Measurements from ENCODE around the gene DCPS. TPM values are rescaled to one million over a fixed set of nuclear protein-coding genes. Genes with fewer than 3 reads are reported as not detected.

The DCPS gene
- total and polyA plus RNA-seq, 4 donors, result 10.7 to 26.3 (median 20.4) TPM

DNA sequence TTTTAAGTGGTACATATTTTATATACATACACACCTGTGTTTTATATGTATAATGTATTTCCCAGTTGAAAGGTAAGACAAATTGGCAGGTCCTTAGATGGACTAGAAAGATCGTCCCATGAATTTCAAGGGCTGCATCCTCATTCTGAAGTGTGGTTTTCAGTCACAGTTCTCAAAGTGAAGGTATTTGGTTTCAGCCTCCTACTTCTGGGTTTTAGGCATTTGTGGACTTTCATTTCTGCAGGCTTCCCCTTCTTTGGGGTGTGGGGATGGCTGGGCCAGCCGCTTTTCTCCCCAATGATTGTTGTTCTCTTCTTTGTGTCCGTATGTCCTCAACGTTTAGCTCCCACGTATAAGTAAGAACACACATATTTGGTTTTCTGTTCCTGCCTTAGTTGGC, 10.0 kb downstream of the DCPS start:
- ATAC-seq (ENCODE audit: insufficient read depth, low FRiP score), result no peak
- H3K36me3 ChIP-seq (ENCODE audit: control insufficient read depth in 4 of 4, insufficient read depth in 4 of 4, low read length in 4 of 4), result peaks cover 0 to 6% (median 6%) of the 10 kb centered on the region in 4 donors
- no peak overlapping the region for H3K4me3 ChIP-seq
- no peak overlapping the region for H3K9ac ChIP-seq (ENCODE audit: insufficient read depth in 1 of 2, low read length in 2 of 2)
- 82 to 86% methylated on average over 5 of the region's 5 CpGs for WGBS, 2 donors
- no peaks in the 10 kb centered on the region for H3K9me3 ChIP-seq (ENCODE audit: control insufficient read depth in 4 of 4, insufficient read depth in 3 of 4, low read length in 3 of 4)
- TF ChIP-seq, protein P1, sequence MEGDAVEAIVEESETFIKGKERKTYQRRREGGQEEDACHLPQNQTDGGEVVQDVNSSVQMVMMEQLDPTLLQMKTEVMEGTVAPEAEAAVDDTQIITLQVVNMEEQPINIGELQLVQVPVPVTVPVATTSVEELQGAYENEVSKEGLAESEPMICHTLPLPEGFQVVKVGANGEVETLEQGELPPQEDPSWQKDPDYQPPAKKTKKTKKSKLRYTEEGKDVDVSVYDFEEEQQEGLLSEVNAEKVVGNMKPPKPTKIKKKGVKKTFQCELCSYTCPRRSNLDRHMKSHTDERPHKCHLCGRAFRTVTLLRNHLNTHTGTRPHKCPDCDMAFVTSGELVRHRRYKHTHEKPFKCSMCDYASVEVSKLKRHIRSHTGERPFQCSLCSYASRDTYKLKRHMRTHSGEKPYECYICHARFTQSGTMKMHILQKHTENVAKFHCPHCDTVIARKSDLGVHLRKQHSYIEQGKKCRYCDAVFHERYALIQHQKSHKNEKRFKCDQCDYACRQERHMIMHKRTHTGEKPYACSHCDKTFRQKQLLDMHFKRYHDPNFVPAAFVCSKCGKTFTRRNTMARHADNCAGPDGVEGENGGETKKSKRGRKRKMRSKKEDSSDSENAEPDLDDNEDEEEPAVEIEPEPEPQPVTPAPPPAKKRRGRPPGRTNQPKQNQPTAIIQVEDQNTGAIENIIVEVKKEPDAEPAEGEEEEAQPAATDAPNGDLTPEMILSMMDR (IDR thresholded peaks at IDR 0.05; ENCODE audit: control extremely low read depth, extremely low read depth), result no peak
- DNase-seq, result no peak
- H3K27me3 ChIP-seq (ENCODE audit: control insufficient read depth in 3 of 3, insufficient read depth in 3 of 3, low read length in 2 of 3), result no peaks in the 10 kb centered on the region
- peaks cover 0 to 24% (median 12%) of the 10 kb centered on the region in 5 donors for H3K4me1 ChIP-seq (ENCODE audit: control insufficient read depth in 5 of 5, insufficient read depth in 5 of 5, low read length in 5 of 5)
- no peak overlapping the region for H3K27ac ChIP-seq (ENCODE audit: low read depth in 1 of 2, low read length in 1 of 2)

DNA sequence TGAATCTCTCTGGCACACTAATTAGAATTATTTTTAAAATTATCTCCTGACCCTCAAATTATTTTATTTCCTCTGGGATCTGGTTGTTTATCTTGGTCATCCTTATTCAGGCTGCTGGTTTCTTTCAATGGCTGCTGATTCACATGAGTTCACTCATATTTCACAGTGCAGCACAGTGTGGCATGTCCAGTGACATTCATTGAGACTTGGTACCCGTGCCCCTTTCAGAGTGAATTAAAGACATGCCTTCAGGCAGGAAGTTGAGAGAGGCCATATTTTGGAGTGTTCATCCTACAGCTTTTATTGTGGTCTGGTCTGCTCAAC, 13.5 kb downstream of the DCPS start:
- Histone ChIP-seq H3K27me3 (ENCODE audit: control insufficient read depth in 3 of 3, insufficient read depth in 3 of 3, low read length in 2 of 3) (no peaks in the 10 kb centered on the region), H3K9me3 (ENCODE audit: control insufficient read depth in 4 of 4, insufficient read depth in 3 of 4, low read length in 3 of 4) (no peaks in the 10 kb centered on the region), H3K4me3 (no peak overlapping the region), H3K36me3 (ENCODE audit: control insufficient read depth in 4 of 4, insufficient read depth in 4 of 4, low read length in 4 of 4) (peaks cover 0 to 2% (median 0%) of the 10 kb centered on the region in 4 donors), H3K9ac (ENCODE audit: insufficient read depth in 1 of 2, low read length in 2 of 2) (peak overlapping the region in 1 of 2 donors; percentile 76), H3K4me1 (ENCODE audit: control insufficient read depth in 5 of 5, insufficient read depth in 5 of 5, low read length in 5 of 5) (peaks cover 0 to 29% (median 8%) of the 10 kb centered on the region in 5 donors), H3K27ac (ENCODE audit: low read depth in 1 of 2, low read length in 1 of 2) (peak overlapping the region; percentile 63 to 78)
- DNase-seq (no peak), ATAC-seq (ENCODE audit: insufficient read depth, low FRiP score) (no peak)
- WGBS, 2 donors, result 37 to 42% methylated on average over 1 of the region's 1 CpG
- TF ChIP-seq, protein P1 (IDR thresholded peaks at IDR 0.05; ENCODE audit: control extremely low read depth, extremely low read depth), result no peak

DNA sequence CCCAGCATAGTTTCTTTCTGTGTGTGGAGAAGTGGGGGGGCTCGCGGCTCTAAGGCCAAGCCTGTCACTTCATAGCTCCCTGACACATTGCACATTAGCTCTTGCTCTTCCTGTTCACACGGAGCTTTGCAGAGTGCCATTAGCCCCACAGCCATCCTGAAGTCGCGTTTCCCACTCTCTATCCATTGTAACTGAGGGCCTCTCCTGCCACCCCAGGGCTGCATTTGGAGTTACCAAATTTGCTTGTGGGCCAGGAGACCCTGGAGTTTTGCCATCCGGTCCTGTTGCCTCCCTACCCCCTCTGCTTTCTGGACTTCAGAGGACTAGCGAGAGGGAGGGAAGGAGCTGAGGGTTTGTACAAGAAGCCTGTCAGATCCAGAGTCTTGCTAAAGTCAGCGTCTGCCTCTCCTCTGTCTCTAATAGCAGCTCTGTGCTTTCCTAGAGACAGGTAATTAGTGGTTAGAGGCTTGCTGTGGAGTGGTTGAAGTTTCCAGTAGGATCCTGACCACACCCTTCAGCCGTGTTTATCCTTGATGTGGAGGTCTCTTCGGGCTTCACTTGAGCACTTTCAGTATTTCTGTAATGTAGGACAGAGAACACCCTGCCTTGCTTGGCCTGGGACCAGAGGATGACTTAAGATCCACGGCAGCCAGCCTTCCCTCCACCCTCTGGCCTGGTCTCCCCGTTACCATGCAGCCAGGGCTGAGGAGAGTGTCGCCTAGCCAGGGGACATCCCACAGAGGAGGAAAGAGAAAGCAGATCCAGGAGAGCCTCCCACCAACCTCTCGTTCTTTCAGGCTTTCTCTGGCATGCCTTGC, 14.1 kb downstream of the DCPS start:
- H3K27ac ChIP-seq (ENCODE audit: low read depth in 1 of 2, low read length in 1 of 2), result peak overlapping the region; percentile 63 to 78
- H3K27me3 ChIP-seq (ENCODE audit: control insufficient read depth in 3 of 3, insufficient read depth in 3 of 3, low read length in 2 of 3), result no peaks in the 10 kb centered on the region
- no peaks in the 10 kb centered on the region for H3K36me3 ChIP-seq (ENCODE audit: control insufficient read depth in 4 of 4, insufficient read depth in 4 of 4, low read length in 4 of 4)
- peak overlapping the region; percentile 39 to 76 for H3K9ac ChIP-seq (ENCODE audit: insufficient read depth in 1 of 2, low read length in 2 of 2)
- DNase-seq (peak; percentile 82 to 93 (median 89)), ATAC-seq (ENCODE audit: insufficient read depth, low FRiP score) (peak; percentile 67)
- no peaks in the 10 kb centered on the region for H3K9me3 ChIP-seq (ENCODE audit: control insufficient read depth in 4 of 4, insufficient read depth in 3 of 4, low read length in 3 of 4)
- peaks cover 0 to 29% (median 8%) of the 10 kb centered on the region in 5 donors for H3K4me1 ChIP-seq (ENCODE audit: control insufficient read depth in 5 of 5, insufficient read depth in 5 of 5, low read length in 5 of 5)
- H3K4me3 ChIP-seq, result no peak overlapping the region
- 20 to 38% methylated on average over 14 of the region's 14 CpGs for WGBS, 2 donors
- TF ChIP-seq, protein P1 (IDR thresholded peaks at IDR 0.05; ENCODE audit: control extremely low read depth, extremely low read depth), result no peak

All from lung (tissue), 12 donors.